Measurements from ENCODE around the gene RELN.

RELN gene

GRCh38 chr7:103764901-103765300 is 224.6 kb downstream of the RELN start:
- no peak overlapping the region for H3K9ac ChIP-seq (ENCODE audit: low read depth in 1 of 2, low read length in 2 of 2)
- no peak overlapping the region for H3K4me3 ChIP-seq (ENCODE audit: low read depth in 1 of 2, low read length in 2 of 2)
- H3K27ac ChIP-seq (ENCODE audit: low read depth, low read length), result no peak overlapping the region
- H3K36me3 ChIP-seq (ENCODE audit: control insufficient read depth in 1 of 2, insufficient read depth in 2 of 2, low read length in 2 of 2), result no peaks in the 10 kb centered on the region
- no peaks in the 10 kb centered on the region for H3K9me3 ChIP-seq (ENCODE audit: control insufficient read depth in 1 of 2, low read length in 2 of 2)
- H3K4me1 ChIP-seq (ENCODE audit: control insufficient read depth in 1 of 2, insufficient read depth in 2 of 2, low read length in 2 of 2), result no peaks in the 10 kb centered on the region
- no peaks in the 10 kb centered on the region for H3K27me3 ChIP-seq (ENCODE audit: control insufficient read depth in 1 of 2, insufficient read depth in 2 of 2, low read length in 2 of 2)

DNA sequence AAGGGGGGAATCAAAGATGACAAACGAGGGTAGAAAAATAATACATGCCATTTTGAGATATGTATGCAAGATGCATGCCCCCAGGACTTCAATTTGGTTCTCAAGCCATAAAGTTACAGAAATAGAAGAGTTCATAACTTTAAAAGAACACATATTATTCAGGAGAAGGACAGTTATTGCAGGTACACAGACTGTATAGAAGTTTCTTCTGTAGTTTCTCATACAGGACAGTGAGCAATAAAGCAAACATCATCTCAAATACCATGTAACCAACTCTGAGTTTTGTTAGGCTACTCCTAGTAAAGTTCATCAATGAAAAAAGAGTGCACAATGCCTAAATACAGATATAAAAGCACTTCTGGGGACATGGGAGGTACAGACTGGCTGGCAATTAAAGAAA is 226.6 kb downstream of the RELN start:
- no peaks in the 10 kb centered on the region for H3K9me3 ChIP-seq (ENCODE audit: control insufficient read depth in 1 of 2, low read length in 2 of 2)

DNA sequence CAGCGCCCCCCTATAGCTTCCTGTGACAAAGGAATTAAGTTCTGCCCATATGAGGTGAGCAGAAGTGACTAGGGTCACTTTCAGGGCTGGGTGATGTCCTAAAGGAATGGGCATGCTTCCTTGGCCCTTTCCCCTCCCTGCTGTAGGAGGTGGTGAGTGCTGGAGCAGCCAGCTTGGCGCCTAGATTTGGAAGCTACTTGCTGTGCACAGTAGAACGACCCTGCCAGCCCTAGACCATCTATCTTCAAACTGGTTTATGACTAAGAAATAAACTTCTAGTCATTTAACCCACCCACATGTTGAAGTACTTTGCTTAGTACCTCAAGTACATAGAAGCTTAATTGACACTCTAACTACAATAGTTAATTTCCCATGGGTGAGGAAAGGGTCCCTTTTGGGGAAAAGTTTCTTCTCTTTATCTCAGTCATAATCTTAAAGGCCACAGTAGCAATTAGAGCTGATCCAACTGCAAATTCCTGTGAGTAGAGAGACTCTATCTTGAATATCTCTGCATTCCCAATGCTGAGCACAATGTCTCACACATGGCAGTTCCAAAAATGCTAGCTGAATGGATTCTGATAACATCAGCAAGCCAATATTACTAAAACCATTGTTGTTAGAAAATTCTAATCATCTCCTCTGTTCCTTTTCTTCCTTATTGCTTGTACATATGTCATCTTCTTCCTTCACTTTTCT is 227.2 kb downstream of the RELN start:
- Histone ChIP-seq H3K4me1 (ENCODE audit: control insufficient read depth in 1 of 2, insufficient read depth in 2 of 2, low read length in 2 of 2) (no peaks in the 10 kb centered on the region), H3K4me3 (ENCODE audit: low read depth in 1 of 2, low read length in 2 of 2) (no peak overlapping the region), H3K9ac (ENCODE audit: low read depth in 1 of 2, low read length in 2 of 2) (no peak overlapping the region), H3K9me3 (ENCODE audit: control insufficient read depth in 1 of 2, low read length in 2 of 2) (no peaks in the 10 kb centered on the region), H3K36me3 (ENCODE audit: control insufficient read depth in 1 of 2, insufficient read depth in 2 of 2, low read length in 2 of 2) (no peaks in the 10 kb centered on the region), H3K27ac (ENCODE audit: low read depth, low read length) (no peak overlapping the region), H3K27me3 (ENCODE audit: control insufficient read depth in 1 of 2, insufficient read depth in 2 of 2, low read length in 2 of 2) (no peaks in the 10 kb centered on the region)

More for the DNA sequence above, 226.6 kb downstream of the RELN start:
- no peak overlapping the region for H3K27ac ChIP-seq (ENCODE audit: low read depth, low read length)
- no peak overlapping the region for H3K4me3 ChIP-seq (ENCODE audit: low read depth in 1 of 2, low read length in 2 of 2)
- H3K27me3 ChIP-seq (ENCODE audit: control insufficient read depth in 1 of 2, insufficient read depth in 2 of 2, low read length in 2 of 2), result no peaks in the 10 kb centered on the region
- H3K9ac ChIP-seq (ENCODE audit: low read depth in 1 of 2, low read length in 2 of 2), result no peak overlapping the region
- no peaks in the 10 kb centered on the region for H3K36me3 ChIP-seq (ENCODE audit: control insufficient read depth in 1 of 2, insufficient read depth in 2 of 2, low read length in 2 of 2)
- H3K4me1 ChIP-seq (ENCODE audit: control insufficient read depth in 1 of 2, insufficient read depth in 2 of 2, low read length in 2 of 2), result no peaks in the 10 kb centered on the region

DNA sequence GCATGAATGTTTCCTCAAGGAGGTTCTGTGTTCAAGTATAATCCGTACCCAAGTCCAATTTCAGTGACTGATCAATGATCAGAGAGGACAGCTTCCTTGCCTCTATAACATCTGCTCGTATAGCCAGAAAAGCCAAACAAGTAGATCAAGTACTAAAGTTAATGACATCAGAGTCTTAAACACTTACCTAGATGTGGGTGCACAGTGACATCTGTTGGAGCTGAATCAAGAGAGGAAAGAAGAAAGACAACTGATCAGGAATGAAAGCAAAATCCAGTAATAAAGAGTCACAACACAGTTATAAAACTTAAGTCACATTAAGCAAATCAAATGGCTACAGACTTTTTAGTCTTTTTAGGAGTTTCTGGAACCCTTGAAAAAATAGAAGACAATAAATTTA is 236.5 kb downstream of the RELN start:
- no peak overlapping the region for H3K4me3 ChIP-seq (ENCODE audit: low read depth in 1 of 2, low read length in 2 of 2)
- no peak overlapping the region for H3K9ac ChIP-seq (ENCODE audit: low read depth in 1 of 2, low read length in 2 of 2)
- H3K9me3 ChIP-seq (ENCODE audit: control insufficient read depth in 1 of 2, low read length in 2 of 2), result no peaks in the 10 kb centered on the region
- H3K36me3 ChIP-seq (ENCODE audit: control insufficient read depth in 1 of 2, insufficient read depth in 2 of 2, low read length in 2 of 2), result no peaks in the 10 kb centered on the region
- H3K4me1 ChIP-seq (ENCODE audit: control insufficient read depth in 1 of 2, insufficient read depth in 2 of 2, low read length in 2 of 2), result no peaks in the 10 kb centered on the region
- no peak overlapping the region for H3K27ac ChIP-seq (ENCODE audit: low read depth, low read length)
- H3K27me3 ChIP-seq (ENCODE audit: control insufficient read depth in 1 of 2, insufficient read depth in 2 of 2, low read length in 2 of 2), result no peaks in the 10 kb centered on the region

DNA sequence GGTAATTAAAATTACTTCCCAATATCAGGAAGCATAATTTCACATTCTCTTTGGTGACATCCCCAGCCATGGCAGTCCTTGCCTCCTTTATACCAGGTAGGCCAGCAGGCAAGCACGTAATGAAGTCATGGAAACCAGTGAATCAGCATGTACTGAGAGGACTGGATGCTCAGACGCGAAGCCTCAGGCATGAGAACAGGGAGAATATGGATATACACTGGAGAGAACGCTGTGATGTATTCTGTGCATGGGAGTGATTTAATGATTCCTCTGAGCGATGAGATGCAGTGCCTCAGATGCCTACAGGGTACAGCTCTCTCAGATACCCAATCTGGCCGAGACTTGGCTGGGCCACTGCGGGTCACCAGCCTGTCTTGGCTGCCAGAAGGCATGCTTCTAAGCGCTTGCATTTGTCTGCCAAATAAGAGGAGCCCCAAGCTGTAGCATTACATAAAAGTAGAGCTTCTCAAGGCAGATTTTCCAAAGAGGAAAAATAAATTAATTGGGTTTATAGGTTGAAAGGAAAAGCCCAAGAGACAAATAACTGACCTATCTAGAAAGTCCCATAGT is 238.1 kb downstream of the RELN start:
- H3K27me3 ChIP-seq (ENCODE audit: control insufficient read depth in 1 of 2, insufficient read depth in 2 of 2, low read length in 2 of 2), result no peaks in the 10 kb centered on the region
- H3K4me3 ChIP-seq (ENCODE audit: low read depth in 1 of 2, low read length in 2 of 2), result no peak overlapping the region
- no peaks in the 10 kb centered on the region for H3K4me1 ChIP-seq (ENCODE audit: control insufficient read depth in 1 of 2, insufficient read depth in 2 of 2, low read length in 2 of 2)
- H3K27ac ChIP-seq (ENCODE audit: low read depth, low read length), result no peak overlapping the region
- H3K36me3 ChIP-seq (ENCODE audit: control insufficient read depth in 1 of 2, insufficient read depth in 2 of 2, low read length in 2 of 2), result no peaks in the 10 kb centered on the region
- no peak overlapping the region for H3K9ac ChIP-seq (ENCODE audit: low read depth in 1 of 2, low read length in 2 of 2)
- H3K9me3 ChIP-seq (ENCODE audit: control insufficient read depth in 1 of 2, low read length in 2 of 2), result no peaks in the 10 kb centered on the region

DNA sequence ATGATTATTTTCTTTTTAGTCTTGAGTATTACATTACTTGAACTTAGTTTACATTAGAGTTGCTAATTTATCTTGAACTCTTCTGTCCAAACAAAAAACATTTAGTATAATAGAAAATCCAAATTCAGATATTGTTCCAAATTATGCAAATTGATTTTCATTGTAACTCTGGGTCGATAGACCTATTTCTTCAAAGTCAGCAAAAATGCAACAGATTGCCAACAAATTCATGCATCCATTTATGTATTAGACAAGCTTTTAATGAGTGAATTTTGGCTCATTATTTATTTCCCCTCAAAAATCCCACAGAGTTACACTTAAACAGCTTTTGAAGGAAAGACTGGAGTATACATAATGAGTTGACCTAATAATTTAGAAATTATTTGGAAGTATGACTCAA is 240.8 kb downstream of the RELN start:
- no peak overlapping the region for H3K27ac ChIP-seq (ENCODE audit: low read depth, low read length)

GRCh38 chr7:103735377-103735776 is 254.1 kb downstream of the RELN start:
- Histone ChIP-seq H3K27me3 (ENCODE audit: control insufficient read depth in 1 of 2, insufficient read depth in 2 of 2, low read length in 2 of 2) (no peaks in the 10 kb centered on the region), H3K4me3 (ENCODE audit: low read depth in 1 of 2, low read length in 2 of 2) (no peak overlapping the region), H3K27ac (ENCODE audit: low read depth, low read length) (no peak overlapping the region), H3K4me1 (ENCODE audit: control insufficient read depth in 1 of 2, insufficient read depth in 2 of 2, low read length in 2 of 2) (no peaks in the 10 kb centered on the region), H3K36me3 (ENCODE audit: control insufficient read depth in 1 of 2, insufficient read depth in 2 of 2, low read length in 2 of 2) (no peaks in the 10 kb centered on the region), H3K9me3 (ENCODE audit: control insufficient read depth in 1 of 2, low read length in 2 of 2) (no peaks in the 10 kb centered on the region), H3K9ac (ENCODE audit: low read depth in 1 of 2, low read length in 2 of 2) (no peak overlapping the region)

More for the DNA sequence above, 240.8 kb downstream of the RELN start:
- no peaks in the 10 kb centered on the region for H3K27me3 ChIP-seq (ENCODE audit: control insufficient read depth in 1 of 2, insufficient read depth in 2 of 2, low read length in 2 of 2)
- H3K4me3 ChIP-seq (ENCODE audit: low read depth in 1 of 2, low read length in 2 of 2), result no peak overlapping the region
- no peaks in the 10 kb centered on the region for H3K4me1 ChIP-seq (ENCODE audit: control insufficient read depth in 1 of 2, insufficient read depth in 2 of 2, low read length in 2 of 2)
- no peaks in the 10 kb centered on the region for H3K36me3 ChIP-seq (ENCODE audit: control insufficient read depth in 1 of 2, insufficient read depth in 2 of 2, low read length in 2 of 2)
- H3K9me3 ChIP-seq (ENCODE audit: control insufficient read depth in 1 of 2, low read length in 2 of 2), result no peaks in the 10 kb centered on the region
- H3K9ac ChIP-seq (ENCODE audit: low read depth in 1 of 2, low read length in 2 of 2), result no peak overlapping the region

GRCh38 chr7:103731169-103731568 is 258.3 kb downstream of the RELN start:
- H3K4me1 ChIP-seq (ENCODE audit: control insufficient read depth in 1 of 2, insufficient read depth in 2 of 2, low read length in 2 of 2), result no peaks in the 10 kb centered on the region
- no peak overlapping the region for H3K9ac ChIP-seq (ENCODE audit: low read depth in 1 of 2, low read length in 2 of 2)
- H3K27ac ChIP-seq (ENCODE audit: low read depth, low read length), result no peak overlapping the region
- no peaks in the 10 kb centered on the region for H3K27me3 ChIP-seq (ENCODE audit: control insufficient read depth in 1 of 2, insufficient read depth in 2 of 2, low read length in 2 of 2)
- H3K9me3 ChIP-seq (ENCODE audit: control insufficient read depth in 1 of 2, low read length in 2 of 2), result no peaks in the 10 kb centered on the region
- no peak overlapping the region for H3K4me3 ChIP-seq (ENCODE audit: low read depth in 1 of 2, low read length in 2 of 2)
- no peaks in the 10 kb centered on the region for H3K36me3 ChIP-seq (ENCODE audit: control insufficient read depth in 1 of 2, insufficient read depth in 2 of 2, low read length in 2 of 2)

GRCh38 chr7:103729026-103729425 is 260.4 kb downstream of the RELN start:
- Histone ChIP-seq H3K4me3 (ENCODE audit: low read depth in 1 of 2, low read length in 2 of 2) (no peak overlapping the region), H3K27me3 (ENCODE audit: control insufficient read depth in 1 of 2, insufficient read depth in 2 of 2, low read length in 2 of 2) (no peaks in the 10 kb centered on the region), H3K9me3 (ENCODE audit: control insufficient read depth in 1 of 2, low read length in 2 of 2) (no peaks in the 10 kb centered on the region), H3K36me3 (ENCODE audit: control insufficient read depth in 1 of 2, insufficient read depth in 2 of 2, low read length in 2 of 2) (no peaks in the 10 kb centered on the region), H3K9ac (ENCODE audit: low read depth in 1 of 2, low read length in 2 of 2) (no peak overlapping the region), H3K27ac (ENCODE audit: low read depth, low read length) (no peak overlapping the region), H3K4me1 (ENCODE audit: control insufficient read depth in 1 of 2, insufficient read depth in 2 of 2, low read length in 2 of 2) (no peaks in the 10 kb centered on the region)

- H3K4me1 ChIP-seq (ENCODE audit: control insufficient read depth in 1 of 2, insufficient read depth in 2 of 2, low read length in 2 of 2), result no peaks in the 10 kb centered on the region
- H3K4me3 ChIP-seq (ENCODE audit: low read depth in 1 of 2, low read length in 2 of 2), result no peak overlapping the region
- H3K27ac ChIP-seq (ENCODE audit: low read depth, low read length), result no peak overlapping the region
- no peaks in the 10 kb centered on the region for H3K36me3 ChIP-seq (ENCODE audit: control insufficient read depth in 1 of 2, insufficient read depth in 2 of 2, low read length in 2 of 2)
- no peaks in the 10 kb centered on the region for H3K27me3 ChIP-seq (ENCODE audit: control insufficient read depth in 1 of 2, insufficient read depth in 2 of 2, low read length in 2 of 2)
- no peak overlapping the region for H3K9ac ChIP-seq (ENCODE audit: low read depth in 1 of 2, low read length in 2 of 2)
- no peaks in the 10 kb centered on the region for H3K9me3 ChIP-seq (ENCODE audit: control insufficient read depth in 1 of 2, low read length in 2 of 2)
These were observed 261.4 kb downstream of the RELN start for GRCh38 chr7:103727982-103728610.

Measured in duodenal mucosa (tissue), 2 donors.